Gastrocnemius medialis (tissue), 4 donors: Measurements from ENCODE around the gene SERTAD3.

Source experiments
- POLR2A ChIP-seq, 2 donors: fragments of 450-650 bp; IDR thresholded peaks; one replicate each; pipeline ENCODE4 v1.6.1; 2017; ENCODE audit warnings: antibody characterized with exemption in 2 of 2, mild to moderate bottlenecking in 2 of 2, moderate library complexity in 2 of 2
- TF ChIP-seq, protein P1 (sequence below), 5 experiments: fragments of 450-650 bp in 3 of 5; fragments of 200-600 bp in 2 of 5; sonication (generic) in 2 of 5; IDR thresholded peaks in 4 of 5; conservative IDR thresholded peaks in 1 of 5; 1 replicate in 4 of 5; 2 replicates in 1 of 5; pipeline ENCODE4 v1.5.1; 2016 to 2019; ENCODE audit warnings: antibody characterized with exemption in 5 of 5, mild to moderate bottlenecking in 3 of 5, moderate library complexity in 3 of 5

GRCh38 chr19:40422748-40423566, 21.2 kb downstream of the SERTAD3 start:
- TF ChIP-seq, protein P1, sequence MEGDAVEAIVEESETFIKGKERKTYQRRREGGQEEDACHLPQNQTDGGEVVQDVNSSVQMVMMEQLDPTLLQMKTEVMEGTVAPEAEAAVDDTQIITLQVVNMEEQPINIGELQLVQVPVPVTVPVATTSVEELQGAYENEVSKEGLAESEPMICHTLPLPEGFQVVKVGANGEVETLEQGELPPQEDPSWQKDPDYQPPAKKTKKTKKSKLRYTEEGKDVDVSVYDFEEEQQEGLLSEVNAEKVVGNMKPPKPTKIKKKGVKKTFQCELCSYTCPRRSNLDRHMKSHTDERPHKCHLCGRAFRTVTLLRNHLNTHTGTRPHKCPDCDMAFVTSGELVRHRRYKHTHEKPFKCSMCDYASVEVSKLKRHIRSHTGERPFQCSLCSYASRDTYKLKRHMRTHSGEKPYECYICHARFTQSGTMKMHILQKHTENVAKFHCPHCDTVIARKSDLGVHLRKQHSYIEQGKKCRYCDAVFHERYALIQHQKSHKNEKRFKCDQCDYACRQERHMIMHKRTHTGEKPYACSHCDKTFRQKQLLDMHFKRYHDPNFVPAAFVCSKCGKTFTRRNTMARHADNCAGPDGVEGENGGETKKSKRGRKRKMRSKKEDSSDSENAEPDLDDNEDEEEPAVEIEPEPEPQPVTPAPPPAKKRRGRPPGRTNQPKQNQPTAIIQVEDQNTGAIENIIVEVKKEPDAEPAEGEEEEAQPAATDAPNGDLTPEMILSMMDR (IDR thresholded peaks at IDR 0.05 in 4 of 5, conservative IDR thresholded peaks at IDR 0.05 in 1 of 5) = no peak
- no peak for TF ChIP-seq POLR2A (IDR thresholded peaks at IDR 0.05)
